ENCODE results near the gene HYDIN.
A peak's percentile ranks its signal among the peaks of the same experiment; 100 is the strongest.

HYDIN gene

GRCh38 chr16:70809392-70810060, 421.0 kb downstream of the HYDIN start:
- peak; percentile 59 for DNase-seq

- DNase-seq = no peak
These were observed 422.2 kb downstream of the HYDIN start for GRCh38 chr16:70808371-70808770.

GRCh38 chr16:70805787-70806186, 424.7 kb downstream of the HYDIN start:
- no peak for DNase-seq

GRCh38 chr16:70805380-70805779, 425.1 kb downstream of the HYDIN start:
- no peak for DNase-seq

GRCh38 chr16:70804734-70805169, 425.8 kb downstream of the HYDIN start:
- no peak for DNase-seq

- DNase-seq = no peak
These were observed 426.3 kb downstream of the HYDIN start for GRCh38 chr16:70804153-70804733.

GRCh38 chr16:70803319-70803718, 427.2 kb downstream of the HYDIN start:
- DNase-seq = no peak

GRCh38 chr16:70801611-70802010, 428.9 kb downstream of the HYDIN start:
- no peak for DNase-seq

GRCh38 chr16:70800781-70801480, 429.6 kb downstream of the HYDIN start, which contains the start of gene VAC14:
Gene VAC14 (minus strand): TSS chr16:70801158. CDS start chr16:70800900, 258 bp downstream.
- DNase-seq = peak; percentile 92

GRCh38 chr16:70800311-70800710, 430.2 kb downstream of the HYDIN start:
- no peak for DNase-seq

- no peak for DNase-seq
These were observed 434.2 kb downstream of the HYDIN start for GRCh38 chr16:70796301-70796700.

- no peak for DNase-seq
These were observed 435.1 kb downstream of the HYDIN start for GRCh38 chr16:70795296-70795912.

GRCh38 chr16:70793851-70794502, 436.5 kb downstream of the HYDIN start:
- no peak for DNase-seq

- no peak for DNase-seq
These were observed 439.7 kb downstream of the HYDIN start for GRCh38 chr16:70790815-70791214.

- no peak for DNase-seq
These were observed 440.7 kb downstream of the HYDIN start for GRCh38 chr16:70789595-70790447.

- no peak for DNase-seq
These were observed 441.6 kb downstream of the HYDIN start for GRCh38 chr16:70788668-70789594.

- DNase-seq = no peak
These were observed 444.3 kb downstream of the HYDIN start for GRCh38 chr16:70786020-70786755.

- DNase-seq = no peak
These were observed 445.6 kb downstream of the HYDIN start for GRCh38 chr16:70784692-70785555.

GRCh38 chr16:70782237-70782636, 448.3 kb downstream of the HYDIN start:
- DNase-seq = no peak

Data from NCI-H1092 (cell line).